GM23338 (cell line): Measurements from ENCODE around the gene PAF1. TPM values are rescaled to one million over a fixed set of nuclear protein-coding genes. Genes with fewer than 3 reads are reported as not detected.

Experiments
- ATAC-seq: fragments of 200-7000 bp; cut with Tn5 transposase; 3 replicates; pipeline ENCODE4 v1.9.1; 2020
- DNase-seq: peaks from one replicate; pipeline ENCODE4 v3.0.0-alpha.2; 2015; ENCODE audit warnings: low spot score
- H2AFZ ChIP-seq: fragments of 200-600 bp; sonication (generic); 2 replicates; pipeline ENCODE4 v1.8.0; 2016; ENCODE audit warnings: antibody characterized with exemption, mild to moderate bottlenecking, moderate library complexity
- H3F3A ChIP-seq: fragments of 200-600 bp; sonication (generic); replicated peaks from 2 replicates; pipeline ENCODE4 v1.8.0; 2017; ENCODE audit warnings: antibody characterized with exemption, mixed run types, low read depth
- H3K27ac ChIP-seq: fragments of 200-600 bp; sonication (generic); 2 replicates; pipeline ENCODE4 v1.6.1; 2016; ENCODE audit warnings: low read depth
- H3K27me3 ChIP-seq: fragments of 200-600 bp; sonication (generic); 2 replicates; pipeline ENCODE4 v1.8.0; 2016; ENCODE audit warnings: mild to moderate bottlenecking, mixed run types, moderate library complexity; ENCODE audit not compliant: insufficient read depth
- H3K36me3 ChIP-seq: fragments of 200-600 bp; sonication (generic); 2 replicates; pipeline ENCODE4 v1.8.0; 2016; ENCODE audit warnings: mild to moderate bottlenecking; ENCODE audit not compliant: insufficient read depth
- H3K4me1 ChIP-seq: fragments of 200-600 bp; sonication (generic); 2 replicates; pipeline ENCODE4 v1.8.0; 2016; ENCODE audit warnings: mild to moderate bottlenecking, moderate library complexity; ENCODE audit not compliant: insufficient read depth
- H3K4me2 ChIP-seq: fragments of 200-600 bp; sonication (generic); 2 replicates; pipeline ENCODE4 v1.7.1; 2017; ENCODE audit warnings: mixed run types
- H3K4me3 ChIP-seq: fragments of 200-600 bp; sonication (generic); 2 replicates; pipeline ENCODE4 v1.6.1; 2016; ENCODE audit warnings: mixed run types
- H3K79me2 ChIP-seq: fragments of 200-600 bp; sonication (generic); replicated peaks from 2 replicates; pipeline ENCODE4 v1.8.0; 2017; ENCODE audit warnings: mild to moderate bottlenecking; ENCODE audit not compliant: insufficient read depth
- H3K9me2 ChIP-seq: fragments of 200-600 bp; sonication (generic); 2 replicates; pipeline ENCODE4 v1.8.0; 2017; ENCODE audit not compliant: insufficient read depth
- H4K20me1 ChIP-seq: fragments of 200-600 bp; sonication (generic); replicated peaks from 2 replicates; pipeline ENCODE4 v1.8.0; 2017; ENCODE audit warnings: mild to moderate bottlenecking; ENCODE audit not compliant: insufficient read depth
- H3K27ac Mint-ChIP-seq: 2 replicates; pipeline ENCODE4 v1.8.0; 2020; ENCODE audit warnings: inconsistent platforms, mild to moderate bottlenecking, moderate library complexity, mixed read lengths
- H3K27me3 Mint-ChIP-seq: 3 replicates; pipeline ENCODE4 v1.8.0; 2022; ENCODE audit warnings: low read depth, mild to moderate bottlenecking, moderate library complexity, mixed read lengths, inconsistent platforms; ENCODE audit not compliant: insufficient read depth, poor library complexity
- H3K36me3 Mint-ChIP-seq: 3 replicates; pipeline ENCODE4 v1.8.0; 2021; ENCODE audit warnings: low read depth, mild to moderate bottlenecking, inconsistent platforms, moderate library complexity, mixed read lengths
- H3K4me1 Mint-ChIP-seq: 3 replicates; pipeline ENCODE4 v1.8.0; 2020; ENCODE audit warnings: mild to moderate bottlenecking, inconsistent platforms, mixed read lengths
- H3K4me3 Mint-ChIP-seq: 3 replicates; pipeline ENCODE4 v1.8.0; 2021; ENCODE audit warnings: moderate library complexity, mild to moderate bottlenecking, inconsistent platforms, mixed read lengths
- H3K9me3 Mint-ChIP-seq: 3 replicates; pipeline ENCODE4 v1.8.0; 2020; ENCODE audit warnings: moderate library complexity, mild to moderate bottlenecking, inconsistent platforms, mixed read lengths
- CREB1 ChIP-seq: fragments of 250-450 bp; sonication (Bioruptor Pico); IDR thresholded peaks from 2 replicates; pipeline ENCODE4 v1.5.0; 2020; ENCODE audit warnings: low read depth, mild to moderate bottlenecking, moderate library complexity
- CTCF ChIP-seq, 2 experiments: fragments of 200-600 bp in 1 of 2; sonication (generic) in 1 of 2; conservative IDR thresholded peaks; 2 replicates each; pipeline versions ENCODE4 v1.5.1 to v1.6.1; 2016 to 2017; ENCODE audit warnings: antibody characterized with exemption in 2 of 2, low read depth in 2 of 2, mild to moderate bottlenecking in 2 of 2, moderate library complexity in 1 of 2
- JUNB ChIP-seq: IDR thresholded peaks from one replicate; pipeline ENCODE4 v1.6.1; 2016; ENCODE audit warnings: antibody characterized with exemption; ENCODE audit not compliant: unreplicated experiment
- NANOG ChIP-seq: IDR thresholded peaks from 2 replicates; pipeline ENCODE4 v1.6.1; 2016; ENCODE audit warnings: antibody characterized with exemption, borderline replicate concordance
- POLR2AphosphoS5 ChIP-seq: IDR thresholded peaks from 2 replicates; pipeline ENCODE4 v1.6.1; 2016; ENCODE audit warnings: antibody characterized with exemption, low read depth
- REST ChIP-seq: IDR thresholded peaks from one replicate; pipeline ENCODE4 v1.6.1; 2018; ENCODE audit warnings: antibody characterized with exemption; ENCODE audit not compliant: unreplicated experiment
- ZNF114 ChIP-seq: fragments of 250-450 bp; sonication (Bioruptor Pico); IDR thresholded peaks from 2 replicates; pipeline ENCODE4 v1.5.0; 2020; ENCODE audit warnings: mild to moderate bottlenecking, moderate library complexity
- ZNF331 ChIP-seq: fragments of 250-450 bp; sonication (Bioruptor Pico); IDR thresholded peaks from 2 replicates; pipeline ENCODE4 v1.5.0; 2020; ENCODE audit warnings: low read depth, mild to moderate bottlenecking, moderate library complexity
- ZNF462 ChIP-seq: fragments of 250-450 bp; sonication (Bioruptor Pico); IDR thresholded peaks from 2 replicates; pipeline ENCODE4 v1.5.0; 2020; ENCODE audit warnings: mild to moderate bottlenecking, moderate library complexity
- polyA plus RNA-seq: library from polyadenylated mRNA; unstranded; fragments of >200 nt; fragmentation: Nextera tagmentation; extraction: Ambion mirVana; gene quantifications from 2 replicates; pipeline ENCODE4 v1.2.1, GENCODE V29; 2016
- total RNA-seq: library from RNA; depleted of rRNA; stranded (reverse); fragments of >200 nt; shearing (Covaris generic); gene quantifications from 2 replicates; pipeline ENCODE4 v1.2.3, GENCODE V29; 2014
- TF ChIP-seq, protein P1 (sequence below): IDR thresholded peaks from 2 replicates; pipeline ENCODE4 v1.6.1; 2016; ENCODE audit warnings: antibody characterized with exemption

The PAF1 gene
- total and polyA plus RNA-seq, 2 experiments from 2014 or later, result 22.1 to 47.3 TPM

DNA sequence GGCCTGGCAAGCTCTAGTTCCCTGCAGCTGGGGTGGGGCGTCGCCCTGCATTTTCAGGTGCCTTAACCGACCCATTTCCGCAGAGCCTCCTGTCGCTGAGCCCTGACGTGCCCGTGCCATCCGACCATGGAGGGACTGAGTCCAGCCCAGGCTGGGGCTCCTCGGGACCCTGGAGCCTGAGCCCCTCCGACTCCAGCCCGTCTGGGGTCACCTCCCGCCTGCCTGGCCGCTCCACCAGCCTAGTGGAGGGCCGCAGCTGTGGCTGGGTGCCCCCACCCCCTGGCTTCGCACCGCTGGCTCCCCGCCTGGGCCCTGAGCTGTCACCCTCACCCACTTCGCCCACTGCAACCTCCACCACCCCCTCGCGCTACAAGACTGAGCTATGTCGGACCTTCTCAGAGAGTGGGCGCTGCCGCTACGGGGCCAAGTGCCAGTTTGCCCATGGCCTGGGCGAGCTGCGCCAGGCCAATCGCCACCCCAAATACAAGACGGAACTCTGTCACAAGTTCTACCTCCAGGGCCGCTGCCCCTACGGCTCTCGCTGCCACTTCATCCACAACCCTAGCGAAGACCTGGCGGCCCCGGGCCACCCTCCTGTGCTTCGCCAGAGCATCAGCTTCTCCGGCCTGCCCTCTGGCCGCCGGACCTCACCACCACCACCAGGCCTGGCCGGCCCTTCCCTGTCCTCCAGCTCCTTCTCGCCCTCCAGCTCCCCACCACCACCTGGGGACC, 16.9 kb upstream of the PAF1 start:
- DNase-seq, result peak; percentile 59
- peaks cover 49% of the 10 kb centered on the region for H3K27me3 Mint-ChIP-seq
- H3K4me2 ChIP-seq, result peak overlapping the region; percentile 91
- ATAC-seq, result no peak
- H3K4me1 ChIP-seq, result peaks cover 55% of the 10 kb centered on the region
- H3K9me3 Mint-ChIP-seq, result peaks cover 4% of the 10 kb centered on the region; the same call in 2 of the 3 replicates
- peaks cover 4% of the 10 kb centered on the region; the same call in 1 of the 2 replicates for H4K20me1 ChIP-seq
- H3K4me3 Mint-ChIP-seq, result peak overlapping the region; percentile 94
- H3K36me3 Mint-ChIP-seq, result peaks cover 17% of the 10 kb centered on the region; the same call in 2 of the 3 replicates
- H3F3A ChIP-seq, result peaks cover 42% of the 10 kb centered on the region
- H3K27ac ChIP-seq, result peak overlapping the region; percentile 60
- no peak overlapping the region for H2AFZ ChIP-seq
- no peaks in the 10 kb centered on the region for H3K36me3 ChIP-seq
- peaks cover 52% of the 10 kb centered on the region for H3K4me1 Mint-ChIP-seq
- no peak overlapping the region for H3K27ac Mint-ChIP-seq
- no peaks in the 10 kb centered on the region for H3K9me2 ChIP-seq
- H3K27me3 ChIP-seq, result no peaks in the 10 kb centered on the region
- peak overlapping the region; percentile 99 for H3K4me3 ChIP-seq
- no peak for TF ChIP-seq JUNB
- no peak for TF ChIP-seq CREB1 (CRISPR knock-in tag)
- TF ChIP-seq, protein P1, sequence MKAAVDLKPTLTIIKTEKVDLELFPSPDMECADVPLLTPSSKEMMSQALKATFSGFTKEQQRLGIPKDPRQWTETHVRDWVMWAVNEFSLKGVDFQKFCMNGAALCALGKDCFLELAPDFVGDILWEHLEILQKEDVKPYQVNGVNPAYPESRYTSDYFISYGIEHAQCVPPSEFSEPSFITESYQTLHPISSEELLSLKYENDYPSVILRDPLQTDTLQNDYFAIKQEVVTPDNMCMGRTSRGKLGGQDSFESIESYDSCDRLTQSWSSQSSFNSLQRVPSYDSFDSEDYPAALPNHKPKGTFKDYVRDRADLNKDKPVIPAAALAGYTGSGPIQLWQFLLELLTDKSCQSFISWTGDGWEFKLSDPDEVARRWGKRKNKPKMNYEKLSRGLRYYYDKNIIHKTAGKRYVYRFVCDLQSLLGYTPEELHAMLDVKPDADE, result no peak
- TF ChIP-seq NANOG, result no peak
- no peak for TF ChIP-seq ZNF114 (CRISPR knock-in tag)
- no peak for TF ChIP-seq REST
- no peak for TF ChIP-seq POLR2AphosphoS5
- no peak for TF ChIP-seq CTCF (conservative IDR thresholded peaks at IDR 0.05; ENCODE audit: low read depth in 2 of 2)
- no peak for TF ChIP-seq ZNF462 (CRISPR knock-in tag)
- TF ChIP-seq ZNF331 (CRISPR knock-in tag), result no peak
- H3K79me2 ChIP-seq, result peaks cover 23% of the 10 kb centered on the region
